ENCODE results near the gene EPHA8.

EPHA8 gene

GRCh38 chr1:22619798-22620197, 56.5 kb downstream of the EPHA8 start:
- H3K4me3 ChIP-seq (ENCODE audit: low read length), result no peak overlapping the region
- DNase-seq (ENCODE audit: low read depth), result no peak
- no peak for TF ChIP-seq CTCF (conservative IDR thresholded peaks at IDR 0.05; ENCODE audit: low read length)

- TF ChIP-seq CTCF (conservative IDR thresholded peaks at IDR 0.05; ENCODE audit: low read length), result no peak
- H3K4me3 ChIP-seq (ENCODE audit: low read length), result no peak overlapping the region
- no peak for DNase-seq (ENCODE audit: low read depth)
These were observed 58.5 kb downstream of the EPHA8 start for GRCh38 chr1:22621761-22622160.

GRCh38 chr1:22625262-22625925, 62.1 kb downstream of the EPHA8 start:
- DNase-seq (ENCODE audit: low read depth), result no peak
- no peak for TF ChIP-seq CTCF (conservative IDR thresholded peaks at IDR 0.05; ENCODE audit: low read length)
- no peak overlapping the region for H3K4me3 ChIP-seq (ENCODE audit: low read length)

GRCh38 chr1:22626237-22627157, 63.2 kb downstream of the EPHA8 start:
- no peak overlapping the region for H3K4me3 ChIP-seq (ENCODE audit: low read length)
- DNase-seq (ENCODE audit: low read depth), result no peak
- TF ChIP-seq CTCF (conservative IDR thresholded peaks at IDR 0.05; ENCODE audit: low read length), result no peak

GRCh38 chr1:22627331-22627730, 64.0 kb downstream of the EPHA8 start:
- no peak overlapping the region for H3K4me3 ChIP-seq (ENCODE audit: low read length)
- no peak for DNase-seq (ENCODE audit: low read depth)
- TF ChIP-seq CTCF (conservative IDR thresholded peaks at IDR 0.05; ENCODE audit: low read length), result no peak

GRCh38 chr1:22628698-22629444, 65.6 kb downstream of the EPHA8 start:
- DNase-seq (ENCODE audit: low read depth), result no peak
- no peak overlapping the region for H3K4me3 ChIP-seq (ENCODE audit: low read length)
- TF ChIP-seq CTCF (conservative IDR thresholded peaks at IDR 0.05; ENCODE audit: low read length), result no peak
